Right ventricle myocardium inferior (tissue), 1 donor: Measurements from ENCODE around the gene H1-8. TPM values are rescaled to one million over a fixed set of nuclear protein-coding genes. Genes with fewer than 3 reads are reported as not detected.

Source experiments
- ATAC-seq: fragments of 200-7000 bp; cut with Tn5 transposase; one replicate; pipeline ENCODE4 v1.9.1; 2020; ENCODE audit warnings: mild to moderate bottlenecking, moderate library complexity
- DNase-seq: peaks from one replicate; pipeline ENCODE4 v3.0.0; 2021; ENCODE audit errors: missing footprints
- intact Hi-C: fragments of 100-400 bp; cut with DNase I; formaldehyde crosslinking; loops from one replicate; pipeline ENCODE4 v1.11.0; 2022
- total RNA-seq: library from RNA; stranded (reverse); fragmentation: NEBNext Ultra II Directional; extraction: Animal tissue kit (Norgen Biotek cat#: 25700); gene quantifications from one replicate; pipeline ENCODE4 v1.2.1, GENCODE V29; 2021
- donor health status: DM: no; HTN: yes; CAD: no; lungs with severe emphysema.

The H1-8 gene
- total RNA-seq, 1 donor from 2014 or later: not detected

GRCh38 chr3:129549805-129550204, 6.8 kb downstream of the H1-8 start:
- intact Hi-C loops: no loop called here
- DNase-seq (no peak), ATAC-seq (no peak)

DNA sequence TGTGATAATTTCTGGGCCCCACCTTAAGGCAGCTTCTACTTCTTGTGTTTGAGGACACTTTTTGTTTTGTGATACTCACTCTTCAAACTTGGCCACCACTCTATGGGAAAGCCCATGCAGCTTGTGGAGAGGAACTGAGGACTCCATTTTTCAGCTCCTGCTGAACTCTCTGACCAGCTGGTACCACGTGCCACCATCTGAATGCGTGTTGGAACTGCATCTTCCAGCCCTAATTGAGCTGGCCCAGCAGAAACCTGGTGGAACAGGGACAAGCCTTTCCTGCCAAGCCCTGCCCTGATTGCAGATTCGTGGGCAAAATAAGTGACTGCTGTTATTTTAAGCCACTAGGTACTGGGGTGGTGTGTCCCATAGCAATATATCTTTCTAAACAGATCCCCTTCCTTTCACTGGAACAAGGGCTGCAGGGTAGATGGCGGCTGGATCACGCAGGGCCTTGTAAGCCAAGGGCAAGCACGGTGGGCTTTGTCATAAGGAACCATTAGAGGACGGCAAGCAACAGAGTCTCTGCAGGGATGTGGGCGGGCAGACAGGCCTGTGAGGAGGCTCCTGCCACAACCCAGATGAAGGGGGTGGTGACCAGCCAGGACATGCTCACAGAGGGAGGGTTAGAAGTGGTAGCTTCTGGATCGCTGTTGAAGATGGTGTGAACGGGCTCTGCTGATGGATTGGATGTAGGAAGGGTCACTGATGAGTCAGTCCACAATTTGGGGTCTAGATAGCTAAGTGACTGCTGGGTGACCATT, 9.5 kb downstream of the H1-8 start:
- ATAC-seq (peak; percentile 11), DNase-seq (peak; percentile 63)
- intact Hi-C loops: no loop called here

DNA sequence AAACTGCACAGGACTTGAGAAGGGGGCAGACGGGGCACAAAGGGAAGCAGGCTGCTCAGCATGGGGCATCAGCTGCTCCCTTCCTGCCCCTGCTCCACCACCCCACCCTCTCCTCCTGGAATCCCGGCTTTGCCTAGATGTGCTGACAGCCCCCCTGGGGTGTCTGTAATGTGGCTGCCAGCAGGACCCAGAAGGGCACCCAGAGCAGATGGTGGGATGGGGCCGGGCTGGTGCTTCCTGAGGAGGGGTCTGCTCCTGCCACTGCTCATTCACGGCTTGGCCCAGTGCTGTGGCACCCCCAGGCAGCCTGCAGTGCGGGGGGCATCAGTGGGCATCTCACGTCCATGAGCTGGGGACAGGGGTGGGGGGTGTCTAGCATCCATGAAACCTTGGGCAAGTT, 10.2 kb downstream of the H1-8 start:
- DNase-seq: peak; percentile 54
- intact Hi-C loops: no loop called here
- no peak for ATAC-seq

GRCh38 chr3:129553719-129554118, 10.7 kb downstream of the H1-8 start:
- no peak for ATAC-seq
- peak; percentile 67 for DNase-seq
- intact Hi-C loops: no loop called here

- ATAC-seq (no peak), DNase-seq (peak; percentile 37)
- intact Hi-C loops: no loop called here
Measured at GRCh38 chr3:129554356-129555152, 11.6 kb downstream of the H1-8 start.

- ATAC-seq: no peak
- DNase-seq: peak; percentile 67
- intact Hi-C loops: no loop called here
Measured at GRCh38 chr3:129555153-129555550, 12.2 kb downstream of the H1-8 start.

GRCh38 chr3:129555616-129556357, 12.8 kb downstream of the H1-8 start:
- DNase-seq: peak; percentile 23
- intact Hi-C loops: no loop called here
- no peak for ATAC-seq

DNA sequence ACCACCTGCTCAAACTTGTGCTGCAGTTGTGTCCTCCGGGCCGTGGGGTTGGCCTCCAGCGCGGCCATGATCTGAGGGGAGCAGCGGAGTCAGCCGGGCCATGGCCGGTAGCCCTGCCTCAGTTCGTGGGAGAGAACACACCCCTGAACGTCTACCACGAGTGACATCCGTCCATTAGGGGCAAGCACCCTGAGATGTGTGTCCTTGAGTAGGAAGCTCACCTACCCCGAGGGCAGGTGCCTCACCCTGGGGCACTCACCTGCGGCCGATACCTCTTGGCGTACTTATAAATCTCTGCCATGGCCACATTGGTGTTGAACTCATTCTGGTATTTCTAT, 13.4 kb downstream of the H1-8 start:
- intact Hi-C loops: no loop called here
- DNase-seq (peak; percentile 51), ATAC-seq (no peak)

DNA sequence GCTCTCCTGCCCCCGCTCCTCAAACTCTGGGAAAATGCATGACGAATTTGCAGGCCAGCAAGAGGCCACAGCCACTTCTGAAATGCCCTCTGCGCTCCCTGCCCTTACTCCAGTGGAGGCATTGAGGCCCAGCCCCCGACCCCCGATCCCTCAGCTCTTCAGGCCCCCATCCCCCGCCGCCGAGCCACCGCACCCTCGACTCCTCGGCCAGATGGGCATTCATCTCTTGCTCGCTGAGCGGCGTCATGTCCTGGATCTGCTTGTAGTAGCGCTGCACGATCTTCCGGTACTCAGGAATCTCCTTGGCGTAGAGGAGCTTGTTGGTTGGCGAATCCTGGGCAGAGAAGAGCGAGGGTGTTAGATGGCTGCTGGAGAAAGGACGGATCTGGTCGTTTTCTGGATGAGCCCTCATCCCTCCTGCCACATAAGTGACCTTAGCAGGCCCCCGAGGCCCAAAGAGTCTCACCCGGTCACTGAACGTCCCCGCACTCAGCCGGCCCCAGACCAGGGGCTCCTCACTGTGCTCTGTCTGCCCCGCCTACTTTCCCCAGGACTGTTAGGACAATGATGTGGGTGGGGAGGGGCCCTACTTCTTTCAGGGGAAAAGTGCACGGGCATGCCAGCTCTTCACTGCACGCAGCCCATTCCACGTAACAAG, 14.0 kb downstream of the H1-8 start:
- ATAC-seq: no peak
- intact Hi-C loops: no loop called here
- peak; percentile 68 for DNase-seq

- peak; percentile 72 for DNase-seq
- ATAC-seq: peak; percentile 35
- intact Hi-C loops: no loop called here
Measured at GRCh38 chr3:129557548-129557894, 14.5 kb downstream of the H1-8 start.

DNA sequence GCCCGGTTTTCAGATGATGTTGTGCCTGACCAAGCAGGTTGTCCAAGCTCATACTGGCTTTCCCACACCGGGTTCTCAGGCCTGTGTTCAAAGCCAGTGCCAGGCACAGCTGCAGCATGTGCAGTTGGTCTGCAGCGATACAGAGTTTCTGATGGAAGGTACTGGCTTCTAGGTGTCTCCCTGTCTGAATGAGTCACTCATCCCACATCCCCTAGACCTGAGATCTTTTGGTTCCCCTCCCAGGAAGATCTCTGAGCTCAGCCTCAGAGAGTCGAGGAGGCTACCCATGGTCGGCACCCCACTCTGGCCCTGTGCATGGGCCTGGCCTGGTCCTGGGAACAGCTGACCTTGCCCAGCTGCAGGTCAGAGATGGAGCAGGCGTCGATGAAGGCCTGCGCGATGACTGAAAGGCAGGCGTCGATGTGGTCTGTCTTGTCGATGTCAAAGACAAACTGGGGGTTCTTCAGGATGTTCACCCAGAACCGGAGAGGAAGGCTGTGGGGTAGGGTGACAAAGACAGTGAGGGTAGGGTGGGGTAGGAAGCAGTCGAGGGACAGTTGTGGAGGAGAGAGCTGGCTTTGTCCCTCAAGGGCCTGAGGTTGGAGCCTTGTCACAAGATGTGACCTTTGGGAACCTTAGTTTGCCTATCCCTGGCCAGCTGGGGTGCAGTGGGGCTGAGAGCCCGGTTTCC, 15.3 kb downstream of the H1-8 start:
- intact Hi-C loops: no loop called here
- ATAC-seq (no peak), DNase-seq (peak; percentile 43)

DNA sequence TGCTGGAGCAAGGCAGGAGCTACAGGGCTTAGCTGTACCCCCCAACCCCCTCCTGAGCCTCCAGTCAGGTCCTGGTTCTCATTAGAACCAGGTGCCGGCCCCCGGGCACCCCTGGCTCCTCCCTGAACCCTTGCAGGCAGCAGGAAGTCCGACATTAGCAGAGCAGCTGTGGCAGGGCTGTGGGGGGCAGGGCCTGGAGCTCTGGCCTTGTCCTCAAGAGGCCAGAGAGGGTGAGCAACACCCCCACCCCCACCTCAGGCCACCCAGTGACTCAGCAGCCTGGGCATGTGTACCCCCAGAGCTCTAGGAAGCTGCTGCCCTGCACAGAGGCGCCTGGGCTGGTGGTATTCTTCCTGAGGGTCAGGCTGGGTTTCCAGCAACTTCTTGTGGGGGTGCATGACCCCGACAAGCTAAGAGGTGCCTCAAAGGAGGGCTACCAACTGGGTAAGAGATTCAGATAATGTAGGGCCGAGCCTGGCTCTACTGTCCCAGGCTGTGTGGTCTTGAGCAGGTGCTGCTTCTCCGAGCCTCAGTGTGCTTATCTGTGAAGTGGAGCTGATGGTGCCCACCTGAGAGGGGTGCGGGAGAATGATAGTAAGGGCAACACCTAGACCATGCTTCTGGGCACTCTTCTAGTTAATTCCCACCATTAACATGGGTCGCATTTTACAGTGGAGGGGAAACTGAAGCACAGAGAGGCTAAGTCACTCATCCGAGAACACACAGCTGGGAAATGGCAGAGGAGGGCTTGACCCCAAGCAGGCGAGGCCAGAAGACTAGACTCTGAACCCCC, 16.0 kb downstream of the H1-8 start:
- intact Hi-C loops: no loop called here
- ATAC-seq (no peak), DNase-seq (peak; percentile 37)

- peak; percentile 55 for DNase-seq
- intact Hi-C loops: loop anchor here (2.0 kb wide), 3 partner anchors 45 to 67 kb away; no protein-coding TSS in a partner anchor
- ATAC-seq: no peak
Measured at GRCh38 chr3:129559565-129560079, 16.6 kb downstream of the H1-8 start.

DNA sequence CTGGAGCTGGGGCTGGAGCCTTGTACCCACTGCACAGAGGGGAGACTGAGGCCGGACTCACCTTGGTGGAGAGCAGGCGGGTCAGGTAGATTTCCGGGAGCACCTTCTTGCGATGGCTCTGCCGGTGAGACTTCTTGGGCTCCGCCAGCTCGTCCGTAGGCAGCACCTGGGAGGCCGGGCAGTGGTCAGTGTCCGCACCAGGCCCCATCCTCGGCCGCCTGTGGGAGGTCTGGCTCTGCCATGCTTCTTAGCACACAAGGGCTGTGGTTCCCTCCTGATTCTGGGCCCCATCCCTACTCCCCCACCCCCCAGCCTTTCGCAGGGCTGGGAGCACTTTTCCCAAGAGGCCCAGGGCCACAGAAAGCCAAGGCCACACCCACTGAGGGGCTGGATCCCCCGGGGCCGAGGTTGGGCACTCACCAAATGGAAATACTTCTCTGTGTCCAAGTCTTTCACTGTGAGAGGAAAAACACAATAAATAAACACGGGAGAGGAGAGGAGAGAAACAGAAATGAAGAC, 17.4 kb downstream of the H1-8 start:
- DNase-seq: no peak
- peak; percentile 7 for ATAC-seq
- intact Hi-C loops: loop anchor here (2.0 kb wide), 3 partner anchors 44 to 66 kb away; no protein-coding TSS in a partner anchor

DNA sequence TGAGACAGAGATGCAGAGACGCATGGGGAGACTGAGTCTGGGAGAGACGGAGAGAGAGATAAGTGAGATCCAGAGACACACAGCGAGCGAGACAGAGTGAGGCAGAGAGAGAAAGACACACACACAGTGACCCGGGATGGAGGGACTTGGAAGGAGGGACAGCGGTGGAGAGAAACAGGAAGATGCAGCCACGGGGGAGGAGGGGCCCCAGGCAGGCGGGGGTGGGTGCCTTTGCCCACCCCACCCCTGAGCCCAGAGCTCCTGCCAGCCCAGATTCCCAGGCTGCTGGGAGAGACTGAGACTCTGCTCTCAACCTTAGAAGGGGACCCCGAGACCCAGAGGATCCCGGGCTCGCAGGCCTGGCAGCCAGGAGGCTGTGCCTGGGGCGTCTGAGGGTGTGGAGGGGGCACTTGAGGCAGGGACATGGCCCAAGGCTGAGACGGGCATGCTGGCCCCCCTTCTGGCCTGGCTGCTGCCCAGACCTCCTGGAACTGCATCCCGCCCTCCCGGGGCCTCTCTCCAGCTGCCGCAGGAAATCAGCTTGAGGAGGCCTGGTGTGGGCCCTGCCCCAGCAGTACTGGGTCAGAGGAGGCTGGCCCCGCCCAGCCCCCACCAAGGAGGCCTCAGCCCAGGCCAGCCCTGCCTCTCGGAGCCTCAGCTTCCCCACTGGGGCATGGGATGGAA, 18.1 kb downstream of the H1-8 start:
- intact Hi-C loops: loop anchor here (2.0 kb wide), 3 partner anchors 44 to 66 kb away; no protein-coding TSS in a partner anchor
- peak; percentile 90 for DNase-seq
- ATAC-seq: peak; percentile 86

DNA sequence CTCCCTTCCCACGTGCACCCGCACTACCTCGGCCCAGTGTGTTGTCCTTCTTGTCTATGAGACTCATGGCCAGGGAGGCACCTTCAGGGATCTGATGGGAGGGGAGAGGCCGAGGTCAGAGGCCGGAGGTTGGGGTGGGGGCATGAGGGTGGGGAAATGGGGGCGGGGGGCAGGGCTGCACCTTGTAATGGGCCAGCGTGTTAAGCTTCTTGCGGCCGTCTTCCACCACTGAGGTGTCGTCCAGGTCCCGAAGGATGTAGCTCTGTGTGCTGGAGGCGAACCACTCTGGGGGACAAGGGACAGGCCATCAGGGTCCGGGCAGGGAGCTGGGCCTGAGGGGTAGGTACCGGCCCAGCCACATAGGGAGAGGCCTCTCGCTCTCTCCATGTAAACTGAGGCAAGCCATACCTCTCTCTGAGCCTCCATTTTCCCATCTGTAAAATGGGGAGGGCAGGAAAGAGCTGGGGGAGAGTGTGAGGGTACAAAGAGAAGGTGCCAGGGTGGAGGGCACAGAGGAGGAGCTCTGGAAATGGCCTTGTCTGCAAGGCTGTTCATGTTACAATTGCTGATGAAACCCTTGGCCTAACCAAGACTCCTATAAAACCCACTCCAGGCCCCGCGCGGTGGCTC, 18.8 kb downstream of the H1-8 start:
- DNase-seq: no peak
- no peak for ATAC-seq
- intact Hi-C loops: loop anchor here (2.0 kb wide), 3 partner anchors 43 to 65 kb away; no protein-coding TSS in a partner anchor
